Right kidney (tissue), 1 donor: ENCODE measurements around the gene SERINC2.
"Not testable (repeated sequence)": the region's sequence is repeated elsewhere in the genome, so short reads cannot be mapped to it uniquely, and the experiment has no call there.

ENCODE experiments used
- DNase-seq: peaks from one replicate; pipeline ENCODE4 v3.0.0-alpha.2; 2016

The SERINC2 gene

GRCh38 chr1:31467005-31467674 is 54.1 kb downstream of the SERINC2 start:
- DNase-seq = no peak

GRCh38 chr1:31470794-31471315 is 57.8 kb downstream of the SERINC2 start:
- DNase-seq = no peak

GRCh38 chr1:31471452-31472313 is 58.7 kb downstream of the SERINC2 start:
- DNase-seq = not testable (repeated sequence)

GRCh38 chr1:31472314-31472651 is 59.3 kb downstream of the SERINC2 start:
- not testable (repeated sequence) for DNase-seq

GRCh38 chr1:31472673-31473072 is 59.7 kb downstream of the SERINC2 start:
- not testable (repeated sequence) for DNase-seq

- DNase-seq = not testable (repeated sequence)
Measured at GRCh38 chr1:31473508-31473907, 60.5 kb downstream of the SERINC2 start.

GRCh38 chr1:31474567-31474966 is 61.6 kb downstream of the SERINC2 start:
- not testable (repeated sequence) for DNase-seq

GRCh38 chr1:31476891-31477846 is 64.2 kb downstream of the SERINC2 start:
- no peak for DNase-seq

- no peak for DNase-seq
Measured at GRCh38 chr1:31478167-31478566, 65.2 kb downstream of the SERINC2 start.

- DNase-seq = no peak
Measured at GRCh38 chr1:31479811-31480210, 66.8 kb downstream of the SERINC2 start.

GRCh38 chr1:31480426-31480825 is 67.4 kb downstream of the SERINC2 start:
- not testable (repeated sequence) for DNase-seq

- no peak for DNase-seq
Measured at GRCh38 chr1:31482482-31483011, 69.5 kb downstream of the SERINC2 start.

- no peak for DNase-seq
Measured at GRCh38 chr1:31483012-31483946, 70.3 kb downstream of the SERINC2 start.
